NCI-H82 treated with DMSO at 0.1 percent for 48 hours (cell line): Measurements from ENCODE around the gene NLRP10.
"Not testable (repeated sequence)": the region's sequence is repeated elsewhere in the genome, so short reads cannot be mapped to it uniquely, and the experiment has no call there.

ENCODE experiments used
- DNase-seq: peaks from one replicate; lab custom pipeline; 2025; ENCODE audit not compliant: unreplicated experiment; lab: John Stamatoyannopoulos, UW

Gene NLRP10

GRCh38 chr11:7965386-7965785 lies at the start of gene NLRP10:
Gene NLRP10 (minus strand): TSS chr11:7965447. CDS start chr11:7963495, 1,952 bp downstream.
- DNase-seq = no peak

GRCh38 chr11:8013833-8014232 lies 48.6 kb upstream of the NLRP10 start:
- no peak for DNase-seq

DNA sequence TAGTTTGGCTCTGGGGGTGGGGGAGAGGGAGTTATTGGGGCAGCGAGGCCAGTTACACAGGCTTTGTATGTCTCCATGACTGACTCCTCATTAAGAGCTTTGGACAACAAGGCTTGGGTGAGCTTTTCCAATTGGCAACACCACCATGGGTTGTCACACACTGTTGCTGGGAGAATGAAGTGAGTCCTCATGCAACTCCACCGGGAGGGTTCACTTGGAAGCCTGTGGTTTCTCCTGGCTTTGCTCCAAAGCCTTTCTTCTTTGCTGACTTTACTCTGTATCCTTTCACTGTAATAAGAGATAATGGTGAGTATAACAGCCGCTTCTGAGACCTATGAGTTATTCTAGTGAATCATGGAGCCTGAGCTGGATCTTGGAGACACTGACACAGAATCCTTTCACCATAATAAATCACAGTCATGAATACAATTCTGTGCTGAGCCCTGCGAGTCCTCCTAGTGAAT lies 46.8 kb upstream of the NLRP10 start:
- no peak for DNase-seq

DNA sequence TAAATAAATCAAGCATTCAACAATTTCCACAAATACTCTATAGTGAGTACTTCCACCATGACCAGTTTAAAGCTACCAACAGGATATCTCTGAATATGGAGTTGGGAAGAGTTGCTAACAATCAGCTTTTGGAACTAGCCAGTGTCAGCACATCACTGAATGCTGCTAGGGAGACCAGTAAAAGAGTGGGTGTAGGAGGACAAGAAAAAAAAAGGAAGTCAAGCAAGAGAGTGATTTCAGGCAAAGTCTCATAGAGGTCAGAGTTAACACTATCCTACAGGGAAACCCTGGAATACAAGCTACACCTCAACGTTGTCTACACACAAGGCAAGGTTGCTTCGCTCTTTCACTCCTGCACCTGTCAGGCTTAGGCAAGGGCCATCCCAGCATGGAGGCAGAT lies 46.1 kb upstream of the NLRP10 start:
- DNase-seq = no peak

- DNase-seq = no peak
These were observed 44.6 kb upstream of the NLRP10 start for GRCh38 chr11:8009856-8010255.

DNA sequence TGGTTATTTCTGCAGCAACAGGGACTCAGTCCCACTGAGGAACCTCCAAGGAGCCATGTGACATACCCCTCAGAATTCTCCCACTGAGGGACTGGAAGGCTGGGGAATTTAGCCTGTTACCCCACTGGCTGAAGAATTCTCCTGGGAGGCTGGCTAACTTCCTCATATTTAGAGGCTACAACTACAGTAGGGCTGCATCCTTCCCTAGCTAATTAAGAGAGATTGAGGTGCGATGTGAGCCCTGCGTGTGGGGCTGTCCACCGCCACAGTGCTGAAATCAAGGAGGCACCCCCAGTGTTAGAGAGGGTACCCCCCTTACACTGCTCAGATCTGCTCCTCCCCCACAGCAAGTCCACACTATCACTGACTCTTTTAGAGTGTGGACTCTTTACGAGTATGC lies 43.0 kb upstream of the NLRP10 start:
- DNase-seq = no peak

DNA sequence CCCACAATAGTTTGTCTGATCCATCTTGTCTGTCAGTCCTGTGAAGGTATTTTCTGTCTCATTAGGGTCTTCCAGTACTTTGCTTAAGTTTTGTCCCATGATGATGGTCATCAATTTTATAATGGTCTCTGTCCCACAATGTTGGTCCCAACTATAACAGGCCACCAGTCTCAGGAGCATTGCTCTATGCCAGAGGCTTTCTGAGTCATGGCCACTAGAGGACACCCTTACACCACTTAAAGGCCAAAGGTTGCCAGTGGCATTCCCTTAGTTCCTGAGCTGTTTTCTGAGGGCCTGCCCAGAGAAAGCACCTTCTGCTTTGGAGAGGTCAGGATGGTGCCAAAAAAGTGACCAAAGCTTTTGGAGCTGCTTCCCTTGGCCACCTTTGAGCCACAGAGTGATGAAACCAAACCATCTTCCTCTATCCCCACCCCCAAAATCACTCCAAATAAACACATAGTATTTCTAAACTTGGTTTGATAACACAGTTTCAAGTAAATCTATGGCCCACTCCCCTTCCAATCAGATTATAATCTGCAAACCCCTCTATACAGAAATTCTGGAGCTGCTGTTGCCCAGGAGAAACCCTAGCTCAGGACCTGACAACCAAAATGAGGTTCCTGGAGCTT lies 41.2 kb upstream of the NLRP10 start:
- DNase-seq = peak; percentile 32

GRCh38 chr11:8005556-8005955 lies 40.3 kb upstream of the NLRP10 start:
- no peak for DNase-seq

- no peak for DNase-seq
These were observed 38.8 kb upstream of the NLRP10 start for GRCh38 chr11:8004008-8004407.

GRCh38 chr11:8003187-8003586 lies 37.9 kb upstream of the NLRP10 start:
- DNase-seq = no peak

- no peak for DNase-seq
These were observed 37.4 kb upstream of the NLRP10 start for GRCh38 chr11:8002676-8003075.

GRCh38 chr11:8000390-8000789 lies 35.1 kb upstream of the NLRP10 start:
- no peak for DNase-seq

DNA sequence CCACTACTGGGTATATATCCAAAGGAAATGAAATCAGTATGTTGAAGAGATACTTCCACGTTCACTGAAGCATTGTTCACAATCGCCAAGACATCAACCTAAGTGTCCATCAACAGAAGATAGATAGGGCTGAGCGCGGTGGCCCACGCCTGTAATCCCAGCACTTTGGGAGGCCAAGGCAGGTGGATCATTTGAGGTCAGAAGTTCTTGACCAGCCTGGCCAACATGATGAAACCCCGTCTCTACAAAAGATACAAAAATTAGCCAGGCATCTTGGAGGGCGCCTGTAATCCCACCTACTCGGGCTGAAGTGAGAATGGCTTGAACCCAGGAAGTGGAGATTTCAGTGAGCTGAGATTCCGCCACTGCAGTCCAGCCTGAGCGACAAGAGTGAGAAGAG lies 34.5 kb upstream of the NLRP10 start:
- DNase-seq = no peak

DNA sequence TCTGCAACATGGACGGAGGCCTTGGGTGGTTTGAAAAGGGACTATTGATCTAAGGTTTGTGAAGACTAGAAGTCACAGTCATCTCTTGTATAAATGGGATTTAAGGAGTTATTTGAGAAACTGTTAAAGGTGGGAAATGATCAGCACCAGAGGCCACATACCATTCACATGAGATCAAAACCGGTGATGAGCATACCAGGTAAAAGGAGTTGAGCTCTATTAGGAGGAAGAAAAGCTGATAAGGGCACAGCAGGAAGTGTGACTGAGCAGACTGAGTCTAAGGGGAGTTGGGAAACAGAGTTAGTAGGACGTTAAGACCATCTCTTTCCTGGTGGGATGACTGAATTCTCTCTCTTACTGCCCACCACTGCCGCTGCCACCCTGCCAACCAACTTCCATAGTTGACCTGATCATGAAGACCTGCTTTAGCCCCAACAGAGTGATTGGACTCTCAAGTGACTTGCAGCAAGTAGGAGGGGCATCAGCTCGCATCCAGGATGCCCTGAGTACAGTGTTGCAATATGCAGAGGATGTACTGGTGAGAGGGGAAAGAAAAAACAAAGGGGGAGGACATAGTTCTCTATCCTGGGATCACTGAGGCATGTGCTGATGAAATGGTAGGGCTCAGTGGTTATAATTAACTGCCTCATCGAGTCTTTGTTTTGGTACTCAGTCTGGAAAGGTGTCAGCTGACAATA lies 29.5 kb upstream of the NLRP10 start:
- DNase-seq = no peak

- DNase-seq = not testable (repeated sequence)
These were observed 22.3 kb upstream of the NLRP10 start for GRCh38 chr11:7987560-7987883.

- peak; percentile 98 for DNase-seq
These were observed 21.7 kb upstream of the NLRP10 start, which contains the start of gene EIF3F for GRCh38 chr11:7986768-7987559. Gene EIF3F (plus strand): TSS chr11:7987337. CDS start chr11:7987353, 16 bp downstream.

- no peak for DNase-seq
These were observed 18.8 kb upstream of the NLRP10 start for GRCh38 chr11:7983832-7984590.

GRCh38 chr11:7982582-7983119 lies 17.4 kb upstream of the NLRP10 start:
- DNase-seq = no peak

DNA sequence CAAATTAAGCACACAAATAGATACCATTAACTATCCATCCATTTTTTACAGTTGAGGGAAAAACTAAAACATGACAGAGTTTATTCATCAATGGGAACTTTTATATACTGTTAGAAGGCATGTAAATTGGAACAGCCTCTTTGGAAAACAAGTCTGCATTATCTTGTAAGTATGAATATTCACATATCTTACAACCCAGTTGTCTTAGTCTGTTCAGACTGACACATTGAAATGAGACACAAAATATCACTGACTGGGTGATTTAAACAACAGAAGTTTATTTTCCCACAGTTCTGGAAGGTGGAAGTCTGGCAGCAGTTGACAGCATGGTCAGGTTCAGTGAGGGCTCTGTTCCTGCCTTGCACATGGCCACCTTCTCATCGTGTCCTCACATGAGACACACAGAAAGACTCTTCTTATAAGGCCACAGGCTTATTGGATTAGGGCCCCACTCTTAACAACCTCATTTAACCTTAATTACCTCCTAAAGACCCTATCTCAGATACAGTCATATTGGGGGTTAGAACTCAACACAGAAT lies 16.4 kb upstream of the NLRP10 start:
- DNase-seq = peak; percentile 2

- no peak for DNase-seq
These were observed 12.1 kb upstream of the NLRP10 start for GRCh38 chr11:7977232-7977917.
